H1 (cell line): ENCODE results near the gene GUCY1A2. TPM values are rescaled to one million over a fixed set of nuclear protein-coding genes. Genes with fewer than 3 reads are reported as not detected.

Experiments used
- CTCF ChIA-PET: fragments of 300-600 bp; sonication (Branson Sonifier 250); formaldehyde crosslinking; loops from one replicate; lab custom pipeline; 2021; ENCODE audit not compliant: partially characterized antibody; lab: Charles Lee
- POLR2A ChIA-PET: fragments of 300-600 bp; sonication (Branson Sonifier 250); formaldehyde crosslinking; loops from one replicate; lab custom pipeline; 2021; ENCODE audit warnings: inconsistent platforms; ENCODE audit not compliant: partially characterized antibody; lab: Charles Lee
- DNase-seq, 2 experiments: peaks; one replicate each; pipeline versions ENCODE4 v3.0.0 to v3.0.0-alpha.2; 2010 to 2022; ENCODE audit warnings: low spot score in 2 of 2, low read depth in 1 of 2, mixed read lengths in 1 of 2
- FAIRE-seq: peaks from 2 replicates; lab custom pipeline; 2011; peaks lifted over from hg19 to GRCh38; lab: Jason Lieb, UNC
- H2AFZ ChIP-seq: 2 replicates; pipeline ENCODE4 v1.8.1; 2012; ENCODE audit warnings: low read length, inconsistent platforms
- H2AK5ac ChIP-seq: 2 replicates; pipeline ENCODE4 v1.6.1; 2013; ENCODE audit warnings: low read depth, low read length
- H2BK120ac ChIP-seq: replicated peaks from 2 replicates; pipeline ENCODE3; 2013; ENCODE audit warnings: low read depth, low read length, inconsistent platforms
- H2BK12ac ChIP-seq: 2 replicates; pipeline ENCODE4 v1.6.1; 2013; ENCODE audit warnings: low read depth, low read length
- H2BK15ac ChIP-seq: 2 replicates; pipeline ENCODE4 v1.6.1; 2013; ENCODE audit warnings: low read length
- H2BK20ac ChIP-seq: 2 replicates; pipeline ENCODE4 v1.6.1; 2013; ENCODE audit warnings: low read length
- H2BK5ac ChIP-seq: 2 replicates; pipeline ENCODE4 v1.6.1; 2013; ENCODE audit warnings: low read depth, low read length
- H3K14ac ChIP-seq: 2 replicates; pipeline ENCODE4 v1.6.1; 2013; ENCODE audit warnings: inconsistent platforms; ENCODE audit not compliant: insufficient read length
- H3K18ac ChIP-seq: 2 replicates; pipeline ENCODE4 v1.6.1; 2013; ENCODE audit warnings: low read length; ENCODE audit errors: extremely low read depth
- H3K23ac ChIP-seq: 2 replicates; pipeline ENCODE4 v1.6.1; 2013; ENCODE audit warnings: inconsistent platforms; ENCODE audit not compliant: insufficient read length
- H3K23me2 ChIP-seq: 2 replicates; pipeline ENCODE4 v1.6.1; 2013; ENCODE audit warnings: low read depth, low read length
- H3K27ac ChIP-seq: 2 replicates; pipeline ENCODE4 v1.6.1; 2011; ENCODE audit warnings: low read depth, low read length, inconsistent platforms
- H3K27me3 ChIP-seq, 4 experiments: replicated peaks in 1 of 4; 1 replicate in 1 of 4; 2 replicates in 3 of 4; pipeline versions ENCODE4 v1.6.1 to v1.8.1; 2011 to 2013; ENCODE audit warnings: low read length in 3 of 4, mild to moderate bottlenecking in 3 of 4, inconsistent platforms in 2 of 4, mixed read lengths in 2 of 4, moderate library complexity in 1 of 4; ENCODE audit not compliant: control insufficient read depth in 3 of 4, insufficient read depth in 3 of 4; ENCODE audit errors: extremely low read depth in 1 of 4
- H3K36me3 ChIP-seq, 4 experiments: 2 replicates each; pipeline versions ENCODE4 v1.6.1 to v1.8.1; 2011 to 2013; ENCODE audit warnings: mild to moderate bottlenecking in 4 of 4, low read length in 3 of 4, moderate library complexity in 2 of 4, control low read depth in 1 of 4, inconsistent platforms in 1 of 4; ENCODE audit not compliant: insufficient read depth in 4 of 4, control insufficient read depth in 2 of 4
- H3K4ac ChIP-seq: replicated peaks from 2 replicates; pipeline ENCODE3; 2013; ENCODE audit warnings: low read length, low read depth, mixed read lengths, inconsistent platforms; ENCODE audit not compliant: insufficient read length
- H3K4me1 ChIP-seq, 4 experiments: replicated peaks in 1 of 4; 1 replicate in 1 of 4; 2 replicates in 3 of 4; pipeline versions ENCODE4 v1.6.1 to v1.8.1; 2011 to 2013; ENCODE audit warnings: low read length in 3 of 4, inconsistent platforms in 2 of 4, mixed read lengths in 1 of 4; ENCODE audit not compliant: insufficient read depth in 4 of 4, control insufficient read depth in 3 of 4
- H3K4me2 ChIP-seq, 2 experiments: 2 replicates each; pipeline versions ENCODE4 v1.6.1 to v1.8.1; 2011 to 2013; ENCODE audit warnings: low read depth in 2 of 2, low read length in 2 of 2, control low read depth in 1 of 2, inconsistent platforms in 1 of 2, mild to moderate bottlenecking in 1 of 2; ENCODE audit not compliant: insufficient read depth in 1 of 2
- H3K4me3 ChIP-seq, 4 experiments: fragments of 200-600, 300-600 bp in 1 of 4; sonication (generic), shearing (Covaris generic), sonication (Bioruptor Twin) in 1 of 4; 2 replicates each; pipeline versions ENCODE4 v1.5.1 to v1.8.1; 2011 to 2016; ENCODE audit warnings: low read length in 4 of 4, low read depth in 3 of 4, control low read depth in 2 of 4, inconsistent platforms in 2 of 4, mild to moderate bottlenecking in 2 of 4, mixed read lengths in 1 of 4, moderate library complexity in 1 of 4; ENCODE audit not compliant: insufficient read depth in 2 of 4; ENCODE audit errors: extremely low read depth in 1 of 4
- H3K56ac ChIP-seq: replicated peaks from 2 replicates; pipeline ENCODE3; 2013; ENCODE audit warnings: low read depth, mild to moderate bottlenecking, mixed read lengths, low read length, inconsistent platforms; ENCODE audit not compliant: insufficient read length
- H3K79me1 ChIP-seq: 2 replicates; pipeline ENCODE4 v1.6.1; 2013; ENCODE audit warnings: low read depth, low read length, control low read depth
- H3K79me2 ChIP-seq, 2 experiments: 2 replicates each; pipeline versions ENCODE4 v1.6.1 to v1.8.1; 2012 to 2013; ENCODE audit warnings: low read length in 2 of 2, mild to moderate bottlenecking in 2 of 2, inconsistent platforms in 1 of 2; ENCODE audit not compliant: insufficient read depth in 2 of 2, control insufficient read depth in 1 of 2
- H3K9ac ChIP-seq, 4 experiments: replicated peaks in 1 of 4; 1 replicate in 1 of 4; 2 replicates in 3 of 4; pipeline versions ENCODE4 v1.6.1 to v1.8.1; 2011 to 2013; ENCODE audit warnings: low read depth in 3 of 4, low read length in 3 of 4, control low read depth in 2 of 4, mild to moderate bottlenecking in 2 of 4, moderate library complexity in 2 of 4, inconsistent platforms in 1 of 4; ENCODE audit errors: extremely low read depth in 1 of 4
- H3K9me3 ChIP-seq, 2 experiments: 2 replicates each; pipeline versions ENCODE4 v1.6.1 to v1.8.1; 2012 to 2013; ENCODE audit warnings: mild to moderate bottlenecking in 2 of 2, moderate library complexity in 2 of 2, control low read depth in 1 of 2, inconsistent platforms in 1 of 2, low read depth in 1 of 2, low read length in 1 of 2, mixed read lengths in 1 of 2; ENCODE audit not compliant: insufficient read depth in 2 of 2
- H4K20me1 ChIP-seq, 2 experiments: replicated peaks in 1 of 2; 2 replicates each; pipeline versions ENCODE3 to v1.8.1; 2011 to 2013; ENCODE audit warnings: inconsistent platforms in 2 of 2, low read length in 2 of 2, mild to moderate bottlenecking in 1 of 2; ENCODE audit not compliant: insufficient read depth in 2 of 2, control insufficient read depth in 1 of 2
- H4K5ac ChIP-seq: 2 replicates; pipeline ENCODE4 v1.6.1; 2013; ENCODE audit warnings: low read length, low read depth, mixed read lengths, inconsistent platforms; ENCODE audit not compliant: insufficient read length
- H4K8ac ChIP-seq: 2 replicates; pipeline ENCODE4 v1.8.0; 2013; ENCODE audit warnings: mild to moderate bottlenecking, moderate library complexity, low read length, inconsistent platforms; ENCODE audit not compliant: insufficient read depth; ENCODE audit errors: extremely low read depth
- H4K91ac ChIP-seq: replicated peaks from 2 replicates; pipeline ENCODE3; 2013; ENCODE audit warnings: low read length, mixed read lengths, inconsistent platforms; ENCODE audit not compliant: insufficient read length
- PHF8 ChIP-seq: fragments of 200-600 bp; sonication (generic); conservative IDR thresholded peaks from 2 replicates; pipeline ENCODE4 v1.7.1; 2012; ENCODE audit warnings: low read depth, mild to moderate bottlenecking, inconsistent platforms, low read length, moderate library complexity
- POU5F1 ChIP-seq: IDR thresholded peaks from 2 replicates; pipeline ENCODE4 v1.6.1; 2011; ENCODE audit warnings: low read depth, mild to moderate bottlenecking, low read length, moderate library complexity
- TEAD4 ChIP-seq: IDR thresholded peaks from 2 replicates; pipeline ENCODE4 v1.6.1; 2012; ENCODE audit warnings: low read depth, low read length, inconsistent platforms, mixed read lengths
- WGBS, 2 experiments: shearing (Covaris generic) in 1 of 2; methylation state at CpG; one replicate each; pipeline versions ENCODE4 v1.1.6 to v1.1.7; 2013 to 2015; ENCODE audit warnings: low lambda C conversion rate in 2 of 2, mixed read lengths in 2 of 2, inconsistent platforms in 1 of 2, low coverage in 1 of 2, missing lambda C conversion rate in 1 of 2; ENCODE audit not compliant: insufficient replicate concordance in 2 of 2, insufficient coverage in 1 of 2, insufficient read length in 1 of 2; ENCODE audit errors: extremely low coverage in 1 of 2, missing lambda C conversion rate in 1 of 2; 5-methylcytosine and 5-hydroxymethylcytosine counted together
- polyA plus RNA-seq, 7 experiments: library from polyadenylated mRNA; depleted of rRNA in 3 of 7; stranded (reverse) in 5 of 7; unstranded in 2 of 7; fragments of >200 nt in 5 of 7; fragments of 200-250 nt in 2 of 7; gene quantifications; 1 replicate in 5 of 7; 2 replicates in 1 of 7; 4 replicates in 1 of 7; pipeline versions ENCODE4 v1.2.1 to v1.2.3, GENCODE V29; 2011 to 2013; ENCODE audit warnings: missing spikeins in 2 of 7, mixed read lengths in 2 of 7
- total RNA-seq: library from RNA; stranded (reverse); fragmentation: NEBNext Ultra II Directional; extraction: Animal tissue kit (Norgen Biotek cat#: 25700); gene quantifications from 2 replicates; pipeline ENCODE4 v1.2.1, GENCODE V29; 2021

The GUCY1A2 gene
- total and polyA plus RNA-seq, 2 of the 8 experiments (the other 6 are each of a cell fraction or from before 2014, with no cell fraction given) = 0.11 to 1.9 TPM

GRCh38 chr11:106998116-106998915 is 20.0 kb downstream of the GUCY1A2 start:
- Histone ChIP-seq H3K9me3 (no peaks in the 10 kb centered on the region), H3K4ac (no peak overlapping the region), H3K27ac (no peak overlapping the region), H2BK20ac (no peak overlapping the region), H2BK15ac (no peak overlapping the region), H3K4me2 (no peak overlapping the region), H4K91ac (no peak overlapping the region), H3K18ac (no peak overlapping the region), H3K56ac (no peak overlapping the region), H3K36me3 (no peaks in the 10 kb centered on the region), H3K9ac (no peak overlapping the region), H3K4me1 (no peaks in the 10 kb centered on the region), H4K20me1 (no peaks in the 10 kb centered on the region), H2BK120ac (no peak overlapping the region), H2BK5ac (no peak overlapping the region), H2AK5ac (no peak overlapping the region), H2AFZ (no peak overlapping the region), H3K4me3 (no peak overlapping the region), H3K79me2 (no peaks in the 10 kb centered on the region), H4K5ac (no peak overlapping the region), H3K14ac (no peak overlapping the region), H3K23ac (no peak overlapping the region), H3K23me2 (no peaks in the 10 kb centered on the region), H3K27me3 (no peaks in the 10 kb centered on the region), H2BK12ac (no peak overlapping the region), H4K8ac (no peak overlapping the region), H3K79me1 (no peaks in the 10 kb centered on the region)
- TF ChIP-seq TEAD4 (no peak), POU5F1 (no peak), PHF8 (no peak)
- ChIA-PET POLR2A (interaction anchor here (0.6 kb wide), 1 partner anchor 8 kb away, joined by 3 read pairs; no protein-coding TSS in a partner anchor), CTCF (interaction anchor here (0.7 to 2.0 kb wide), 3 partner anchors 11 to 194 kb away, joined by 3 to 6 read pairs (median 3); no protein-coding TSS in a partner anchor)
- FAIRE-seq = no peak
- no peak for DNase-seq
- 85% methylated on average over 4 of the region's 4 CpGs; no CpG with 5 or more reads in 1 of the 2 experiments for WGBS, 2 experiments
